ENCODE results near the gene SELPLG.

The SELPLG gene

DNA sequence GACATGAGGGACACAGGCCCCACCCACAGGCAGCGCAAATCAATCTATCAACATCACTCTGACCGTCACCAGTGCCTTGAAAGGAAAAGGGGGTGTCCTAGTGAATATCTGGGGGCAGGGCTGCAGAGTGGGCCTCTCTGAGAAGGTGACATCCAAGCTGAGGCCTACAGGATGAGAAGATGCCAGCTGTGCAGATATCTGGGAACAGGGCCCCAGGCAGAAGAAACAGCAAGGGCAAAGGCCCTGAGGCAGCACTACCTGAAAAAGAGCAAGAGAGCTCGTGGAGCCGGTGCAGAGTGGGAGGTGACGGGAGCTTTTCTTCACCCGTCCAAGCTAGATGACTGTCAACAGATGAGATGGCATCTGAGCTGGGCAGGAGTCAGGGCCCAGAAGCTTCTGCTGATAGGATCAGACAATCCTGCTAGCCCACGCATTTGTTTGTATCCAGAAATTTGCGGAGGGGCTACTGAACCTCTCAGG lies 23.3 kb downstream of the SELPLG start:
- TF ChIP-seq GATA3 (IDR thresholded peaks at IDR 0.05; ENCODE audit: low read depth, low read length), result no peak
- no peak for TF ChIP-seq GATA2 (IDR thresholded peaks at IDR 0.05; ENCODE audit: low read depth, low read length)

DNA sequence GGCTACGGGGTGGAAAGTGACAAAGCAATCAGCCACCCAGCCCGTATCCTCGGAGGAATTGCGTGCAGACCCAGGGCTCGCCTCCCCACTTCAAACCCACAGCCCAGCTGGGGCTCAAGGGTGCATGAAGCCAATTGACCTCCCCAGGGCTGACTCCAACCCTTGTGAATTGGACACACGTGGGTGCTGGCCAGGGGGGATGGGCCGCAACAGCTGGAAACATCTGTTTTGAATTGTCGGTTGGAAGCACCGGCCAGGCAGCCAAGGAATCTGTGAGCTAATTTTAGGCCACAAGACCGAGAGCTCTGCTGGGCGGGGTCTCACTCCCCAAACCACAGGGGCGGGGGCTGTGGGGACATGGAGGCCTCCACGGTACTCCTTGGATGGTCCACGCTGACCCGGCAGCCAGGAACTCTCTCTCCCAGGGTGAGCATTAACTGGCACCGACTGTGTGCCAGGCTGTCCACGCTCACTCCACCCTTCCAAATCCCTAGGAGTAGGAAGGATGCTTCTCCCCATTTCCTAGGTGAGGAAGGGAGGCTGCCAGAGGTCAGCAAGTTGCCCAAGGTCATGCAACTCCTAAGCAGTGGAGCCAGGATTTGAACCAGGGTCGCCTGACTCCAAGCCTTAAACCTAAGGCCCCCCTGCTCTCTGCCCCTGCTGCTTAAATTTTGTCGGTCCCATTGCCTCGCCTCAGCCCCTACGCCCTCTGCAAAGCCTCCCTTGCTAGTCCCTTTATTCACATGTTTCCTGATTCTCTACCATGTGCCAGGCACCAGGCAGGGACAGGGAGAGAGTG lies 24.0 kb downstream of the SELPLG start:
- TF ChIP-seq GATA2 (IDR thresholded peaks at IDR 0.05; ENCODE audit: low read depth, low read length), result no peak
- TF ChIP-seq GATA3 (IDR thresholded peaks at IDR 0.05; ENCODE audit: low read depth, low read length), result no peak

DNA sequence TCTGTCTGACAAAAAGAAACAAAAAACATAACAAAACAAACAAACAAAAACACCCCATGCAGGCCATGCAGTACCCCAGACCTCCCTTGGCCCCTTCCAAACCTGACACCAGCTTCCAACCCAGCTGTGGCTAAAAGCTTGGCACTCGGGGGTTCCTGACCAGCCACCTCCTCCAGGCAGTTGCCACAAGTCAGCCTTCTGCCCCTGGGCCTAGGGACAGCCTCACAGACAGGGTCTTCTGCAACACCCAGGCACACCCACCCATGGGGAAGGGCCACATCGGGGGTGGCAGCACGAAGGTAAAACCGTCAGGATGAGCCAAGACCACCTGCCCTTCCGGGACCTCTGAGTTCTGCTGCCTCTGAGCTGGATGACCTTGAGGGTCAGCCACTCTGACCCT lies 25.1 kb downstream of the SELPLG start:
- TF ChIP-seq GATA2 (IDR thresholded peaks at IDR 0.05; ENCODE audit: low read depth, low read length) (no peak), GATA3 (IDR thresholded peaks at IDR 0.05; ENCODE audit: low read depth, low read length) (no peak)

DNA sequence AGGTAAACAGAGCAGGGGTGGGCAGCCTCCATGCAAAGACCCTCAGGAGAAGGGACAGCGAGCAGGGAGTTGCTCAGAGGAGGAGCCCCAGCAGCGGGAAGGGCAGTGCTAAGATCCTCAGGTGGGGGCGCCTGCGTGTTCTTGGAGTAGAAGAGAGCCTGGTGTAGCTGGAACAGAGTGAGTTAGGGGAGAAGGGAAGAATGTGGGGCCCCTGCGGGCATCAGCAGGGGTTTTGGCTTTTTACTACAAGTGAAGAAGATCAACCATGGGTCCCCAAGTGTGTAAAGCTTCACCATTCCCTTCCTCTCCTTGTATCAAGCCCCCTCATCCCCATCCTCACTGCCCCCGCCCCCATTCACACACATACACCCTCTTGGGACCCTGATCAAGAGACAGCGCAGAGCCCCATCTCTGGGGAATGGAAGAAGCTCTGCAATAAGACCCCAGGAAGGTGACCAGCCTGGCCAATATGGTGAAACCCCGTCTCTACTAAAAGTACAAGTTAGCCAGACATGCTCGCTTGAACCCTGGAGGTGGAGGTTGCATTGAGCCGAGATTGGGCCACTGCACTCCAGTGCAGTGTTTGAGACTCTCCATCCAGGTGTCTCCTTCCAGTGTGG lies 25.6 kb downstream of the SELPLG start:
- TF ChIP-seq GATA3 (IDR thresholded peaks at IDR 0.05; ENCODE audit: low read depth, low read length) (no peak), GATA2 (IDR thresholded peaks at IDR 0.05; ENCODE audit: low read depth, low read length) (no peak)

DNA sequence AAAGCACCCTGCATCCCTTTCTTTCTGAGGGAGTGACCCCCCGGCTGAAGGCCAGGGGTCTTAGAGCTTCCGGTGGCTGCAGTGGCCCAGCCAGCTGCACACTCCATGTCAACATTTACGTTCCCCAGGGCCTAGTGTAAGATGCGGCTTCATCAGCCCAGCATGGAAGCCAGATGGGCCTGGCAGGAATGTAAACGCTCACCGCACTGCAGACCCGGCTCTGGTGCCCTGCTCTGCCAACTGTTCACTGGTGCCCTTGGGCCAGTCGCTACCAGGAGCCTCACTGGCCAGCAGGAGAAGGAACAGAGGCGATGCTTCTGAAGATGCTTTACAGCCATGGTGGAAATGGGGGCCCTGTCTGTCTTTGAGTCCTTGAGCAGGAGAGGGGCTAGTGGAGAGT lies 27.2 kb downstream of the SELPLG start:
- TF ChIP-seq GATA3 (IDR thresholded peaks at IDR 0.05; ENCODE audit: low read depth, low read length) (no peak), GATA2 (IDR thresholded peaks at IDR 0.05; ENCODE audit: low read depth, low read length) (no peak)

DNA sequence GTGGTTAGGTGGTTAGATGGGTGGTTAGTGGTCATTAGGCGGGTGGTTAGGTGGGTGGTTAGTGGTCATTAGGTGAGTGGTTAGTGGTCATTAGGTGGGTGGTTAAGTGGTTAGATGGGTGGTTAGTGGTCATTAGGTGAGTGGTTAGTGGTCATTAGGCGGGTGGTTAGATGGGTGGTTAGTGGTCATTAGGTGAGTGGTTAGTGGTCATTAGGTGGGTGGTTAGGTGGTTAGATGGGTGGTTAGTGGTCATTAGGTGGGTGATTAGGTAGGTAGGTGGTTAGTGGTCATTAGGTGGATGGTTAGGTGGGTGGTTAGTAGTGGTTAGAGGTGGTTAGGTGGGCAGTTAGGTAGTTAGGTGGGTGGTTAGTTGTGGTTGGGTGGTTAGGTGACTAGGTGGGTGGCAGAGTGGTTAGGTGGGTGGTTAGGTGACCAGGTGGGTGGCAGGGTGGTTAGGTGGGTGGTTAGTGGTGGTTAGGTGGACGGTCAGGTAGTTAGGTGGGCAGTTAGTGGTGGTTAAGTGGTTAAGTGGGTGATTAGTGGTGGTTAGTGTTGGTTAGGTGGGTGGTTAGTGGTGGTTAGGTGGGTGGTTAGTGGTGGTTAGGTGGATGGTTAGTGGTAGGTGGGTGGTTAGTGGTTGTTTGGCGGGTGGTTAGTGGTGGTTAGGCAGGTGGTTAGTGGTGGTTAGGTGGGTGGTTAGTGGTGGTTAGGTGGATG lies 27.8 kb downstream of the SELPLG start:
- TF ChIP-seq GATA3 (IDR thresholded peaks at IDR 0.05; ENCODE audit: low read depth, low read length) (no peak), GATA2 (IDR thresholded peaks at IDR 0.05; ENCODE audit: low read depth, low read length) (no peak)

DNA sequence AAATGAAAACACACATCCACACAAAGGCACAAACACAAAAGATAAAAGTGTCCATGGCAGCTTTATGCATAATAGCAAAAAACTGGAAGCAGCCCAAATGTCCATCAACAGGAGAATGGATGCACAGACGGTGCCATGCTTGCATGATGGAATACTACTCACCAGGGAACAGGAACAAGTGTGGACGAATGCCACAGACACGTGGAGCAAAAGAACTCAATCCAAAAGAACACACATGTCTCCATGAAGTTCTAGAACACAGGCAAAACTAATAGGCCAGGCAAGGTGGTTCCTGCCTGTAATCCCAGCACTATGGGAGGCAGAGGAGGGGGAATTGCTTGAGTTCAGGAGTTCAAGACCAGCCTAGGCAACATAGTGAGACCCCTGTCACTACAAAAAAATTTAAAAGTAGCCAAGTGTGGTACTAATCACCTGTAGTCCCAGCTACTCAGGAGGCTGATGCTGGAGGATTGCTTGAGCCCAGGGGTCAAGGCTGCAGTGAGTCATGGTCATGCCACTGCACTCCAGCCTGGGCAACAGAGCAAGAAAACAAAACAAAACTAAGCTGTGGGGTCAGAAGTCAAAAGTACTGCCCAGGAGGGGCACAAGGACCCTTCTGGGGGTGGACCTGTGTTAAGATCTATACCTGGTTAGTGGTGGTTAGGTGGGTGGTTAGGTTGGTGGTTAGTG lies 28.5 kb downstream of the SELPLG start:
- TF ChIP-seq GATA2 (IDR thresholded peaks at IDR 0.05; ENCODE audit: low read depth, low read length) (no peak), GATA3 (IDR thresholded peaks at IDR 0.05; ENCODE audit: low read depth, low read length) (no peak)

DNA sequence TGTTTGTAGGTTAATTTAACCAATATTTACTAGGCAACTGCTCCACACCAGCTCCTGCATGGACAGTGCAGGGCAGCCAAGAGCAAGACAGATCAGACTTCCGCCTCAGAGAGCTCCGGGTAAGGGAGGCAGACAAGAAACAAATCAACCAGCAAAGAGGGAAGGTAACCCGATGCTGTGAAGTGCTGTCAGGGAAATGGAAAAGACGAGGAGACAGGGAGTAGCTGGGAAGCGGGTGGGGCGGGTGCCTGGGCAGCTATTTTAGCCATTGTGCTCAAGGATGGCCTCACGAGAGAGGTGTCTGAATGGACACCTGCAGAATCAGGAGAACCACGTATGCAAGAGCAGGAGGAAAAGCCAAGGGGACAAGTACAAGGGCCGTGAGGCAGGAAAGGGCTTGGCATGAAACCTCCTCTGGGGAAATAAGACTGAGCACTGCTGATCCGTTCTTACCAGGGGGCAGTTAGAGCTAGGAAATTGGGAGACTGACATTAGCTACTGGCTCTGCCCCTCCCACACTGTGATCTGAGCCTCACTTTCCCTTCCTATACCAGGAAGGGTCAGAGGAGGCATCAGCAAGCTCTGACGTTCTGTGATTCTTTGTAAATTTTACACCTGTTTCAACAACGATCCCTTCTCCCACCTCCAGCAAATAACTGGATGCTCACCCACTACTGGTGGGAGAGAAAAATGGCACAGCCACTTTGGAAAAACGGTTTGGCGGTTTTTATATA lies 29.3 kb downstream of the SELPLG start:
- TF ChIP-seq GATA3 (IDR thresholded peaks at IDR 0.05; ENCODE audit: low read depth, low read length) (no peak), GATA2 (IDR thresholded peaks at IDR 0.05; ENCODE audit: low read depth, low read length) (no peak)

DNA sequence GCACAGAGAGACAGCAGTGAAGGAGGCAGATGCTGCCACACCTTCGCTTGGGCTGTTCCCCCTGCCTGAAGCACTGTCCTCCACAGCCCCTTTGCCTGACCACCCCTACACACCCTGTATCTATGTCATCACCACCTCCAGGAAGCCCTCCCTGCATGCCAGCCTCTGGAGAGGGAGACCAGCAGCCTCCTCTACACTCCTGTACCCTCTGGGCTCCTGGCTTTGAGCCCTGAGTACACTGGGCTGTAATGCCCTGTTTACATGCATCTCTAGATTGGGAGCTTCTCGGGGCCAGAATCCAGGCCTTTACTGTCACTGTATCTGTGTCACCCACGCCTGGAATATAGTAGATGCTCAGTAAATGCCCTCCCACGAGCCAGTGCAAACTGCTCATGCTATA lies 30.0 kb downstream of the SELPLG start:
- TF ChIP-seq GATA2 (IDR thresholded peaks at IDR 0.05; ENCODE audit: low read depth, low read length) (no peak), GATA3 (IDR thresholded peaks at IDR 0.05; ENCODE audit: low read depth, low read length) (no peak)

DNA sequence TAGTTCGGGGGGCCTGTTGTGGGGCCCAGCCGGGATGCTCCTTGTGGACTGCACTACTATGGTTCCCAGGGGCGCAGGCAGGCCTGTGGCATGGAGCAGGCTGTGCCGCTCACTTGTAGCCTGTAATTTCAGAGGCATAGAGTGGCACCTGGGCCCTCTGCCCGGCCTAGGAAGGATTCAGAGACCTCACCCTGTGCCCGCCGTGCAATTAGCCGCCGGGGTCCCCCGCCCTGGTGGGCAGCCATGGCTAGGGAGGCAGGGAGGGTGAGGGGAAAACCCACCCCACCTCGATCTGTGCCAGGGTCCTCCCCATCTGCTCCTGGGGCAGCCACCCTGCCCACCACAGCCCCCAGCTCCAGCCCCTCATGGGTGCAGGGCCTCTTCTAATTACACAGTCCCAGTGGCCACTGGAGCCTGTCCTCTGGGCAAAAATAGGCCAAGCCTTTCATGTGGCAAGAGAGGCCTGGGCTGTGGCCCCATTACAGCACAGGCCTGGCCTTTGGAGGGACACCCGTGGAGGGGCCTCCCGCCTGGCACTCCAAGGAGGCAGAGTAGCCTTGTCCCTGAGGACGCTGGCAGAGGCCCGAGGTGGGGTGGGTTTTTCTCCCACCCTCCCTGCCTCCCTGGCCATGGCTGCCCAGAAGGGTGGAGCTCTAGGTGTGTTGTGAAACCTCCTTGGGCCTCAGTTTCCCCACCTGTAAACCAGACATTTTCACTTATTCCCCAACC lies 30.6 kb downstream of the SELPLG start:
- no peak for TF ChIP-seq GATA2 (IDR thresholded peaks at IDR 0.05; ENCODE audit: low read depth, low read length)
- no peak for TF ChIP-seq GATA3 (IDR thresholded peaks at IDR 0.05; ENCODE audit: low read depth, low read length)

DNA sequence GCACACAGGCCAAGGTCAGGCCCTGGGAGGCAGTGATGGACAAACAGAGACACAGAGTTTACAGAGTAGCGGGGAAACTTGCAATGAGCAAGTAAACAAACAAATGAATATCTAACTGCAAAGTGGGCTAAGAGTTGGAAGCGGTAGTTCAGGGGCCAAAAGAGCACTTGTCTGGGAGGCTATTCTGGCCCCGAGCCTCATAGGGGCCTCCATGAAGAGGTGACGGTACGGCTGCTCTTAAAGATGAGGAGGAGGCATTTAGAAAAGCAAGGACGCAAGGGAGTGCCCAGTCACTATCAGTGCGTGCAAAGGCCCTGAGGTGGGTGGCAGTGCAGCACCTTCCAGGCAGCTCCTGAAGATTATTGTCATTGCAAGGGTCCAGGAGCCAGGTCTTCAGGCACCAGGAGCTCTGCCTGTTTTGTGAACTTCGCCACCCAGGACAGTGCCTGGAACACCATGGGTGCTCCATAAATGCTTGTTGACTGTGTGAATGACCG lies 31.4 kb downstream of the SELPLG start:
- no peak for TF ChIP-seq GATA2 (IDR thresholded peaks at IDR 0.05; ENCODE audit: low read depth, low read length)
- no peak for TF ChIP-seq GATA3 (IDR thresholded peaks at IDR 0.05; ENCODE audit: low read depth, low read length)

DNA sequence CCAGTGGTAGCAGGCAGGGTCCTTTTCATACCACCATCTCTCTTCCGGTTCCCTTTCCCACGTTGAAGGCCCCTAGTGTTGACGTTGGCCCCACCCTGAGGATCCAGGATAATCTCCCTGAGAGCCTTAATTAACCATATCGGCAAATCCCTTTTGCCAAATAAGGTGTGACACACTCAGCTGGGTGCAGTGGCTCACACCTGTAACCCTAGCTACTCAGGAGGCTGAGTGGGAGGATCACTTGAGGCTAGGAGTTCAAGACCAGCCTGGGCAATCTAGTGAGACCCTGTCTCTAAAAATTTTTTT lies 33.0 kb downstream of the SELPLG start:
- no peak for TF ChIP-seq GATA3 (IDR thresholded peaks at IDR 0.05; ENCODE audit: low read depth, low read length)
- no peak for TF ChIP-seq GATA2 (IDR thresholded peaks at IDR 0.05; ENCODE audit: low read depth, low read length)

All from SH-SY5Y (cell line).